MM.1S (cell line): Measurements from ENCODE around the gene TBC1D5.
"Not testable (repeated sequence)": the region's sequence is repeated elsewhere in the genome, so short reads cannot be mapped to it uniquely, and the experiment has no call there.

Source experiments
- DNase-seq: peaks from one replicate; pipeline ENCODE4 v3.0.0-alpha.2; 2015
- H2AFZ ChIP-seq: fragments of 300-600 bp; sonication (generic); 2 replicates; pipeline ENCODE4 v1.6.0; 2016; ENCODE audit warnings: antibody characterized with exemption, low read length
- H3F3A ChIP-seq: fragments of 300-600 bp; sonication (generic); 2 replicates; pipeline ENCODE4 v1.6.1; 2016; ENCODE audit warnings: mild to moderate bottlenecking, antibody characterized with exemption, low read length, moderate library complexity, mixed read lengths; ENCODE audit not compliant: insufficient read depth
- H3K27ac ChIP-seq: fragments of 300-600 bp; sonication (generic); 2 replicates; pipeline ENCODE4 v1.5.1; 2016; ENCODE audit warnings: mild to moderate bottlenecking, low read length
- H3K27me3 ChIP-seq: fragments of 300-600 bp; sonication (generic); replicated peaks from 2 replicates; pipeline ENCODE4 v1.6.0; 2016; ENCODE audit warnings: low read length; ENCODE audit not compliant: insufficient read depth
- H3K36me3 ChIP-seq: fragments of 300-600 bp; sonication (generic); replicated peaks from 2 replicates; pipeline ENCODE4 v1.6.1; 2016; ENCODE audit warnings: mild to moderate bottlenecking, low read length, mixed read lengths; ENCODE audit not compliant: insufficient read depth
- H3K4me1 ChIP-seq: fragments of 300-600 bp; sonication (generic); 2 replicates; pipeline ENCODE4 v1.6.1; 2016; ENCODE audit warnings: low read length, mixed read lengths
- H3K4me2 ChIP-seq: fragments of 300-600 bp; sonication (generic); 2 replicates; pipeline ENCODE4 v1.6.0; 2016; ENCODE audit warnings: low read depth, low read length
- H3K4me3 ChIP-seq: fragments of 300-600 bp; sonication (generic); 2 replicates; pipeline ENCODE4 v1.5.1; 2016; ENCODE audit warnings: low read length, mixed read lengths
- H3K79me2 ChIP-seq: fragments of 300-600 bp; sonication (generic); 2 replicates; pipeline ENCODE4 v1.6.1; 2016; ENCODE audit warnings: mixed run types, low read length, mixed read lengths
- H3K9ac ChIP-seq: fragments of 300-600 bp; sonication (generic); 2 replicates; pipeline ENCODE4 v1.6.1; 2016; ENCODE audit warnings: low read length, mixed read lengths
- H3K9me2 ChIP-seq: fragments of 300-600 bp; sonication (generic); replicated peaks from 2 replicates; pipeline ENCODE4 v1.6.1; 2016; ENCODE audit warnings: mild to moderate bottlenecking, low read length, mixed read lengths; ENCODE audit not compliant: insufficient read depth
- H3K9me3 ChIP-seq: fragments of 300-600 bp; sonication (generic); replicated peaks from 2 replicates; pipeline ENCODE4 v1.6.1; 2016; ENCODE audit warnings: mild to moderate bottlenecking, low read length, mixed read lengths; ENCODE audit not compliant: insufficient read depth
- H4K20me1 ChIP-seq: fragments of 300-600 bp; sonication (generic); 2 replicates; pipeline ENCODE4 v1.6.1; 2016; ENCODE audit warnings: mild to moderate bottlenecking, low read length, moderate library complexity, mixed read lengths; ENCODE audit not compliant: insufficient read depth
- EZH2 ChIP-seq: fragments of 300-600 bp; sonication (generic); optimal IDR thresholded peaks from 2 replicates; pipeline ENCODE3; 2017; ENCODE audit warnings: low read depth, mild to moderate bottlenecking, antibody characterized with exemption, low read length, mixed read lengths
- EZH2phosphoT487 ChIP-seq: fragments of 300-600 bp; sonication (generic); IDR thresholded peaks from 2 replicates; pipeline ENCODE4 v1.6.1; 2018; ENCODE audit warnings: antibody characterized with exemption, low read length
- TF ChIP-seq, protein P1 (sequence below): fragments of 300-600 bp; sonication (generic); IDR thresholded peaks from 2 replicates; pipeline ENCODE4 v1.5.1; 2016; ENCODE audit warnings: antibody characterized with exemption, low read length, mixed read lengths

The TBC1D5 gene

DNA sequence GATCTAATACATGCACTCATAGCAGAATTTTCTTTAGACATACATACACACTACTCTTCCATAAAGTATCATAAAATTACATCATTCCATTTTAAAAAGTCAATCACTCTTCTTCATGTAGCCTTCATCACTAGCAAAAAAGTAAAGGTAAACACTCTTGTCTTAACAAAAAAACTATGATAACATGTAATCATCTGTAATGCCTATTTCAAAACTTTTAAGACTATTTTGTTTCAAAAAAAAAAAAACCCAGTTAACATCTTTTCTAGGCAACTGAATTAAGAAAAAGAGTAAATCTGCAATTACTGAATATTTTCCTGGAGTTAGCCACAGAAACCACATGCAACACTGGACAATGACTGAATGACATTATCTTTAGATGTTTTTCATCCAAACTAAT is 4.8 kb downstream of the TBC1D5 start:
- H4K20me1 ChIP-seq: no peaks in the 10 kb centered on the region
- DNase-seq: no peak
- TF ChIP-seq EZH2 (no peak), EZH2phosphoT487 (no peak)
- TF ChIP-seq, protein P1, sequence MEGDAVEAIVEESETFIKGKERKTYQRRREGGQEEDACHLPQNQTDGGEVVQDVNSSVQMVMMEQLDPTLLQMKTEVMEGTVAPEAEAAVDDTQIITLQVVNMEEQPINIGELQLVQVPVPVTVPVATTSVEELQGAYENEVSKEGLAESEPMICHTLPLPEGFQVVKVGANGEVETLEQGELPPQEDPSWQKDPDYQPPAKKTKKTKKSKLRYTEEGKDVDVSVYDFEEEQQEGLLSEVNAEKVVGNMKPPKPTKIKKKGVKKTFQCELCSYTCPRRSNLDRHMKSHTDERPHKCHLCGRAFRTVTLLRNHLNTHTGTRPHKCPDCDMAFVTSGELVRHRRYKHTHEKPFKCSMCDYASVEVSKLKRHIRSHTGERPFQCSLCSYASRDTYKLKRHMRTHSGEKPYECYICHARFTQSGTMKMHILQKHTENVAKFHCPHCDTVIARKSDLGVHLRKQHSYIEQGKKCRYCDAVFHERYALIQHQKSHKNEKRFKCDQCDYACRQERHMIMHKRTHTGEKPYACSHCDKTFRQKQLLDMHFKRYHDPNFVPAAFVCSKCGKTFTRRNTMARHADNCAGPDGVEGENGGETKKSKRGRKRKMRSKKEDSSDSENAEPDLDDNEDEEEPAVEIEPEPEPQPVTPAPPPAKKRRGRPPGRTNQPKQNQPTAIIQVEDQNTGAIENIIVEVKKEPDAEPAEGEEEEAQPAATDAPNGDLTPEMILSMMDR: no peak
- H3F3A ChIP-seq: peaks cover 27% of the 10 kb centered on the region
- peaks cover 22% of the 10 kb centered on the region for H3K79me2 ChIP-seq
- H3K36me3 ChIP-seq: no peaks in the 10 kb centered on the region; the same call in 1 of the 2 replicates
- no peaks in the 10 kb centered on the region for H3K27me3 ChIP-seq
- no peak overlapping the region for H3K4me2 ChIP-seq
- H3K4me1 ChIP-seq: peaks cover 8% of the 10 kb centered on the region
- no peak overlapping the region for H2AFZ ChIP-seq
- no peaks in the 10 kb centered on the region for H3K9me3 ChIP-seq
- no peaks in the 10 kb centered on the region for H3K9me2 ChIP-seq
- no peak overlapping the region for H3K4me3 ChIP-seq
- no peak overlapping the region for H3K9ac ChIP-seq
- no peak overlapping the region for H3K27ac ChIP-seq

DNA sequence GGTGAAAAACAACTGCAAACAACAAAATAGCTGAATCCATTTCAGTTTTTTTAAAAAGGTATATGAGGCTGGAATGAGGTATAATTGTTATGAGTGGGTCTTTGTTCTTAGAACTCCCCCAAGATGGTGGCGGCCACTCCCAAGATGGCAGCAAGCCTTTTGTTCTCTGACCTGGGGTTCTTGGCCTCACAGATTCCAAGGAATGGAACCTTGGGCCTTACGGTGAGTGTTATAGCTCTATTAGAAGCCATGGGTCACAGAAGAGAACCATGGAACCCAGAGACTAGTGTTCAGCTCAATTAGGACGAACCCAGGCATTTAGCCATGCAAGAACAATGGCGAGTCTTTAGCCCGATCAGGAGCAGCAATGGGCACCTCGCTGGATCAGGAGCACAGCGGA is 7.1 kb downstream of the TBC1D5 start:
- H3K4me2 ChIP-seq, H3K4me3 ChIP-seq, H3K27ac ChIP-seq: not testable (repeated sequence)

DNA sequence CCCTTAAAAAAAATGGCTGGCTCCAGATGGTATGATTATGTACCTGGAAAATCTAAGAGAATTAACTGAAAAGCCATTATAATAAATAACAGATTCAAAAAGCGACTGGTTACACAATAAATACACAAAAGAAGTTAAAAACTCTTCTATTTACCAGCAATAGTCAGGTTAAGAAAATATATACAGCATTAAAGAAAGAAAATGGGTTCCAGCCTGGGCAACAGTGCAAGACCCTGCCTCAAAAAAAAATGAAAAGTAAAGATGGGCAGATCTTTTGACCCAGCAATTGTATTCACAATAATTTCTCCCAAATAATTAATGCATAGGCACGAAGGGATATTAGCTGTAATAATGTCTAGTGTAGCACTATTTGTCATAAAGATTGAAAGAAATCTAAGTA is 8.7 kb downstream of the TBC1D5 start:
- Histone ChIP-seq H3K9me3 (no peaks in the 10 kb centered on the region), H3K27me3 (no peaks in the 10 kb centered on the region), H3F3A (0 out of 2 replicates have a peak, but pooled peaks cover 3% of the 10 kb centered on the region), H3K9ac (no peak overlapping the region), H3K9me2 (no peaks in the 10 kb centered on the region), H3K4me3 (no peak overlapping the region), H3K79me2 (no peaks in the 10 kb centered on the region; the same call in 1 of the 2 replicates), H4K20me1 (no peaks in the 10 kb centered on the region), H2AFZ (no peak overlapping the region), H3K4me2 (no peak overlapping the region), H3K27ac (no peak overlapping the region), H3K4me1 (no peaks in the 10 kb centered on the region; the same call in 1 of the 2 replicates), H3K36me3 (no peaks in the 10 kb centered on the region; the same call in 1 of the 2 replicates)
- no peak for TF ChIP-seq EZH2phosphoT487
- no peak for TF ChIP-seq EZH2
- TF ChIP-seq, protein P1: no peak
- DNase-seq: no peak

More for the DNA sequence above, 7.1 kb downstream of the TBC1D5 start:
- not testable (repeated sequence) for H3K4me1 ChIP-seq, H3K9ac ChIP-seq, H3K27me3 ChIP-seq, H4K20me1 ChIP-seq, H3K9me2 ChIP-seq, H3K9me3 ChIP-seq, H2AFZ ChIP-seq, DNase-seq, H3K79me2 ChIP-seq, H3K36me3 ChIP-seq
- peaks cover 15% of the 10 kb centered on the region for H3F3A ChIP-seq

DNA sequence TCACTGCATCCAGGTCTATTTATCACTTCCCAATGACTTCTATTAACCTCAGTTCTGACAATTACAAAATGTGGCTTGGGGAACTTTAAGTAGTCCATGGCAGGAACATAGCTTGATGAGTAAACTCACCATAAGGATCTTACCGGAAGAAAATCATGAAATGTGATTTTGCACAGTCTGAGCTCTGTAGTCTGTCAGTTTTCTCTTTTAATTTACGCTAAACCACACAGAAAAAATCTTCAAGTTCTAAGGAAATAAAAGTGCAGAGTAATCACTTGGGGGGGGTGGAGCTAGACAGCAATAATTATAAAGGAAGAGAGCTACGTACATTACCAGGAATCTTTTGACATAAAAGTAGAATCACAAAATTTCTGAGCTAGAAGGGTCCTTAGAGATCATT is 9.2 kb downstream of the TBC1D5 start:
- no peak overlapping the region for H3K9ac ChIP-seq
- H3K79me2 ChIP-seq: no peaks in the 10 kb centered on the region
- TF ChIP-seq, protein P1: no peak
- TF ChIP-seq EZH2 (no peak), EZH2phosphoT487 (no peak)
- H3K4me3 ChIP-seq: no peak overlapping the region
- no peaks in the 10 kb centered on the region for H3K9me2 ChIP-seq
- H2AFZ ChIP-seq: no peak overlapping the region
- no peaks in the 10 kb centered on the region for H3K27me3 ChIP-seq
- H3K27ac ChIP-seq: no peak overlapping the region
- no peaks in the 10 kb centered on the region; the same call in 1 of the 2 replicates for H3K36me3 ChIP-seq
- H4K20me1 ChIP-seq: no peaks in the 10 kb centered on the region
- H3K4me2 ChIP-seq: no peak overlapping the region
- H3K9me3 ChIP-seq: no peaks in the 10 kb centered on the region
- 0 out of 2 replicates have a peak, but pooled peaks cover 3% of the 10 kb centered on the region for H3F3A ChIP-seq
- DNase-seq: no peak
- no peaks in the 10 kb centered on the region; the same call in 1 of the 2 replicates for H3K4me1 ChIP-seq
